Upper lobe of right lung (tissue), 1 donor: ENCODE measurements around the gene RIPOR2. TPM values are rescaled to one million over a fixed set of nuclear protein-coding genes. Genes with fewer than 3 reads are reported as not detected.

ENCODE experiments used
- ATAC-seq: fragments of 200-7000 bp; cut with Tn5 transposase; one replicate; pipeline ENCODE4 v1.9.1; 2020; ENCODE audit warnings: mild to moderate bottlenecking, moderate library complexity
- DNase-seq: peaks from one replicate; pipeline ENCODE4 v3.0.0-alpha.2; 2020
- H3K27ac ChIP-seq: fragments of 200-600 bp; one replicate; pipeline ENCODE4 v1.8.0; 2022
- H3K27me3 ChIP-seq: fragments of 200-600 bp; one replicate; pipeline ENCODE4 v1.8.0; 2022; ENCODE audit warnings: mild to moderate bottlenecking
- H3K36me3 ChIP-seq: fragments of 200-600 bp; one replicate; pipeline ENCODE4 v1.8.0; 2022
- H3K4me1 ChIP-seq: fragments of 200-600 bp; one replicate; pipeline ENCODE4 v1.8.0; 2022
- H3K4me3 ChIP-seq: fragments of 200-600 bp; one replicate; pipeline ENCODE4 v1.8.0; 2022; ENCODE audit warnings: mild to moderate bottlenecking
- H3K9me3 ChIP-seq: fragments of 200-600 bp; one replicate; pipeline ENCODE4 v1.8.0; 2022
- intact Hi-C: fragments of 100-400 bp; cut with DNase I; formaldehyde crosslinking; loops from one replicate; pipeline ENCODE4 v1.11.0; 2022
- total RNA-seq: library from RNA; stranded (reverse); fragmentation: NEBNext Ultra II Directional; extraction: Animal tissue kit (Norgen Biotek cat#: 25700); gene quantifications from one replicate; pipeline ENCODE4 v1.2.1, GENCODE V29; 2021
- TF ChIP-seq, protein P1 (sequence below): fragments of 200-600 bp; IDR thresholded peaks from one replicate; pipeline ENCODE4 v1.8.0; 2022; ENCODE audit warnings: antibody characterized with exemption
- donor health status: DM: no; HTN: yes; CAD: no; lungs with severe emphysema.

Gene RIPOR2
- total RNA-seq, 1 donor from 2014 or later = 25.6 TPM

DNA sequence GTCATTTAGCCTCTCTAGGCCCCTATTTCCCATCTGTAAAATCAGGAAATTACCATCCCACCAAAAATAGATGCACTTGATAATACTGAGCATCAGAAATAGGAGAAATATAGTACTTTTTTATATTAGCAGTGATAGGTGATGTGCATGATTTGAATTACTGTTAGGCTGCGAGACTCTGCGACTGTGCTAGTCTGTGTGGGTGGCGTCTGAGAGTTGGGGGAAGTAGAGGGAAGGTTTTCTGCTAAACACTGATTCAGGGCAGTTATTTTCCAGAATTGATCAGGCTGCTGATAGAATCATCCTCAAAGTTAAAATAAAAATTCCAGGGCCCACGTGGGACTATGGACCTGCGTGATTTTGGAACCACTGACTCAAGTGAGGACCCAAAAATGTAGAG, 76.6 kb downstream of the RIPOR2 start:
- DNase-seq = no peak
- ATAC-seq = no peak
- H3K4me1 ChIP-seq = peaks cover 13% of the 10 kb centered on the region
- no peaks in the 10 kb centered on the region for H3K9me3 ChIP-seq
- H3K27me3 ChIP-seq = no peaks in the 10 kb centered on the region
- H3K36me3 ChIP-seq = peaks cover 4% of the 10 kb centered on the region
- H3K4me3 ChIP-seq = no peak overlapping the region
- no peak overlapping the region for H3K27ac ChIP-seq
- TF ChIP-seq, protein P1, sequence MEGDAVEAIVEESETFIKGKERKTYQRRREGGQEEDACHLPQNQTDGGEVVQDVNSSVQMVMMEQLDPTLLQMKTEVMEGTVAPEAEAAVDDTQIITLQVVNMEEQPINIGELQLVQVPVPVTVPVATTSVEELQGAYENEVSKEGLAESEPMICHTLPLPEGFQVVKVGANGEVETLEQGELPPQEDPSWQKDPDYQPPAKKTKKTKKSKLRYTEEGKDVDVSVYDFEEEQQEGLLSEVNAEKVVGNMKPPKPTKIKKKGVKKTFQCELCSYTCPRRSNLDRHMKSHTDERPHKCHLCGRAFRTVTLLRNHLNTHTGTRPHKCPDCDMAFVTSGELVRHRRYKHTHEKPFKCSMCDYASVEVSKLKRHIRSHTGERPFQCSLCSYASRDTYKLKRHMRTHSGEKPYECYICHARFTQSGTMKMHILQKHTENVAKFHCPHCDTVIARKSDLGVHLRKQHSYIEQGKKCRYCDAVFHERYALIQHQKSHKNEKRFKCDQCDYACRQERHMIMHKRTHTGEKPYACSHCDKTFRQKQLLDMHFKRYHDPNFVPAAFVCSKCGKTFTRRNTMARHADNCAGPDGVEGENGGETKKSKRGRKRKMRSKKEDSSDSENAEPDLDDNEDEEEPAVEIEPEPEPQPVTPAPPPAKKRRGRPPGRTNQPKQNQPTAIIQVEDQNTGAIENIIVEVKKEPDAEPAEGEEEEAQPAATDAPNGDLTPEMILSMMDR = no peak
- intact Hi-C loops = loop anchor here (10.0 kb wide), 1 partner anchor 136 kb away; no protein-coding TSS in a partner anchor

DNA sequence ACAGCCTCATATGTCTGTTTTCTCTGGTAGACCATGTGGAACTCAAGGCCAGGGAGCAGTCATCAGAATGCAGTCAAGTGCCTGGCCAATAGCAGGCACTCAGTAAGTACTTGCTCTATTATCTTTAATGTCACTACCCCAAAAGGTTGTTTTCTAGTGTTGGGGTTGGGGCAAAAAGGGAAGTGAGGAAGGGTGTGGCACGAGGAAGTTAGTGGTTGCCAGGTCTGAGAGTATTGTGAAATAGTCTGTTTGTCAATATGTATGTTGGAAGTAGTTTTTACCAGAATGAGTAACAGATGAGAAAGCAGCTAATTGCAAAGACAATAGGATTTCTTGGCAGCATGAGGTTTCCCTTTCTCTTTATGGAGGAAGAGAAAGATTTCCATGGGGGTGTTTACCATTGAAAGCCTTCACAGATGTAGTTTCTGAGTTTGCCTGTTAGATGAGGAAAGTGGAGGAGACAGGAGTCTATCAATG, 77.5 kb downstream of the RIPOR2 start:
- no peaks in the 10 kb centered on the region for H3K27me3 ChIP-seq
- TF ChIP-seq, protein P1 = no peak
- no peak for DNase-seq

DNA sequence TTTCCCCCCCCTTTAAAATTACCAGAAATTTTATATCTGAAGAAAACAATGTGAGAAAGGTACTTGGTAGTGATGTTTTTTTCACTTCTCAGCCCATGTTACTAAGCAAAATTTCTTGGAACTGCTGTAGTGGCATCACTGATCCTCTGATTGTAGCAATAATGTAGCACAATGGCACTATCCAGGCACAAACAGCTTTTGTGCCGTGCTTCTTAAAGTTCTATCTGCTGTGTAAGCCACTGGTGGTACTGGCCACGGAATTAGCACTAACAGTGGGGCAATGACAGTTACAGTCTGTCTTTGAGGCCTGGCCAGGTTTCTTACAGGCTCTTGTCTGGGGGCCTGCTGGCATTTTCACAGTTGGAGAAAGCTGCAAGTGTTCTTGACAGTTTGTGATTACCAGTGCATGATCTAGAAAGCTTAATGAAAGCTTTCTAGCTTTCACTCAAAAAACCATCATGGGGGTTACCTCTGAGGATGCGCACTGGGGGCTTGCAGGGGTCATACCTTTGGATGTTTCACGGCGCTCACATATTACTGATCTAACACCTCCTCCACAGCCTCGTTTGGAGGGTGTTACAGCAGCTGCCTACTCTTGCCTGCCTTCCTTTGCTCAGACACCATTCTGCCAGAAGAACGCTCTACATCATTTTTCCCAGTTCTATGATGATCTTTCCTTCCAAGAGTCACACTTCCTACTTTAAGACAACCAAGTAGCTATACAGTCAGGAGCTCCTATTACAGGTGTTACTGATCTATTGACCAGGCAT, 78.7 kb downstream of the RIPOR2 start:
- TF ChIP-seq, protein P1 = no peak
- ATAC-seq (no peak), DNase-seq (no peak)
- peaks cover 5% of the 10 kb centered on the region for H3K36me3 ChIP-seq
- no peak overlapping the region for H3K27ac ChIP-seq
- H3K4me1 ChIP-seq = peaks cover 13% of the 10 kb centered on the region
- intact Hi-C loops = loop anchor here (10.0 kb wide), 1 partner anchor 138 kb away; no protein-coding TSS in a partner anchor
- H3K27me3 ChIP-seq = no peaks in the 10 kb centered on the region
- no peak overlapping the region for H3K4me3 ChIP-seq
- H3K9me3 ChIP-seq = no peaks in the 10 kb centered on the region

More for the DNA sequence above, 77.5 kb downstream of the RIPOR2 start:
- H3K27ac ChIP-seq = peak overlapping the region; percentile 25
- no peak overlapping the region for H3K4me3 ChIP-seq
- H3K9me3 ChIP-seq = no peaks in the 10 kb centered on the region
- intact Hi-C loops = loop anchor here (10.0 kb wide), 1 partner anchor 137 kb away; no protein-coding TSS in a partner anchor
- peaks cover 5% of the 10 kb centered on the region for H3K36me3 ChIP-seq
- peaks cover 13% of the 10 kb centered on the region for H3K4me1 ChIP-seq
- ATAC-seq = peak; percentile 84

DNA sequence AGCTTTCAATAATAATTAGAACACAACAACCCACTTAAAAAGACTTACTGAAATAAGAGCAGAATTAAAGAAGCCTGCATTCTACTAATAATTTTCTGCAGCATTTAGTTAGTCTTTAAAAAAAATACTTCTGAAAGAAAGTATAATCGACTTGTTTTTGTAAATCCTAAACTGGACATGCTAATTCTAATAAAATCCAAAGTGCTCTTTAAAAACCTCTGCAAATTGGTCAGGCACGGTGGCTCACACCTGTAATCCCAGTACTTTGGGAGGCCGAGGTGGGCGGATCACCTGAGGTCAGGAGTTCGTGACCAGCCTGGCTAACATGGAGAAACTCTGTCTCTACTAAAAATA, 79.5 kb downstream of the RIPOR2 start:
- H3K27me3 ChIP-seq = no peaks in the 10 kb centered on the region
- peaks cover 8% of the 10 kb centered on the region for H3K36me3 ChIP-seq
- H3K4me1 ChIP-seq = peaks cover 13% of the 10 kb centered on the region
- H3K27ac ChIP-seq = no peak overlapping the region
- no peak for ATAC-seq
- H3K9me3 ChIP-seq = no peaks in the 10 kb centered on the region
- H3K4me3 ChIP-seq = no peak overlapping the region
- TF ChIP-seq, protein P1 = no peak
- DNase-seq = no peak
- intact Hi-C loops = loop anchor here (10.0 kb wide), 1 partner anchor 139 kb away; no protein-coding TSS in a partner anchor

DNA sequence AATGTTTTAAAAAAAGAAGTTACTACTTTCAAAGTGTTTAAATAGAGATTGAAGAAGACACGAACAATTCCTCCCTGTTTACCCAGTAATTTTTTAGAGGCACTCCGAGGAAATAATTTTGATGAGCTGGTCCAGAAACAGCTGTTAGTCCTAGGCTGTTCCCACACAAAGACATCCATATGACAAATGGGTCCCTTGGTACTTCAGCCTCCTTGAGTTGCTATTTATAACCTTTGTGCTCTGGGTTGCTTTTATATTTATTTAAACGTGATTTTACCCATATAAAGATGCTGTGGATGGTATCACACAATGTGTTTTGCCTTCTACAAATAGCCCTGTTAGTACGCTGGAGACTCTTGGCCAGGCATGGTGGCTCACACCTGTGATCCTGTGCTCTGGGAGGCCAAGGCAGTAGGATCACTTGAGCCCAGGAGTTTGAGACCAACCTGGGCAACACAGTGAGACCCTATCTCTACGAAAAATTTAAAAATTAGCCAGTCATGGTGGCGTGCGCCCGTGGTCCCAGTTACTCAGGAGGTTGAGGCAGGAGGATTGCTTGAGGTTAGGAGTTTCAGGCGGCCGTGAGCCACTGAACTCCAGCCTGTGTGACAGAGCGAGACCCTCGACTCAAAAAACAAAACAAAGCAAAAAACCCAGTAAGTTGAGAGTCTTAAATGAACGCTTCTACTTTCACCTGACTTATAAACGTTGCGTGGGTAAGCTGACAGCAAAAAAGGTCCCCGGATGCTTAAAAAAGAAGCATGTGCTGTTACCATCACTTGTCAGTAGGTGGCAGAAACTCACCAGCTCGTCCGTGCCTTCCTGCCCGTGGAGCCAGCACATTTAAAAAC, 80.1 kb downstream of the RIPOR2 start:
- Histone ChIP-seq H3K9me3 (no peaks in the 10 kb centered on the region), H3K36me3 (peaks cover 10% of the 10 kb centered on the region), H3K4me3 (no peak overlapping the region), H3K27ac (no peak overlapping the region), H3K4me1 (peaks cover 13% of the 10 kb centered on the region), H3K27me3 (no peaks in the 10 kb centered on the region)
- ATAC-seq = peak; percentile 90
- TF ChIP-seq, protein P1 = peak; percentile 83
- DNase-seq = peak; percentile 66
- intact Hi-C loops = loop anchor here (10.0 kb wide), 1 partner anchor 139 kb away; no protein-coding TSS in a partner anchor
